VCaP (cell line): ENCODE measurements around the gene PRDM16.
A peak's percentile ranks its signal among the peaks of the same experiment; 100 is the strongest.

Experiments
- H3K27ac ChIP-seq: fragments of 450-650 bp; 2 replicates; pipeline ENCODE4 v1.5.1; 2017
- TF ChIP-seq, protein P1 (sequence below): fragments of 450-650 bp; conservative IDR thresholded peaks from 2 replicates; pipeline ENCODE4 v1.5.1; 2017; ENCODE audit warnings: mild to moderate bottlenecking, moderate library complexity

PRDM16 gene

DNA sequence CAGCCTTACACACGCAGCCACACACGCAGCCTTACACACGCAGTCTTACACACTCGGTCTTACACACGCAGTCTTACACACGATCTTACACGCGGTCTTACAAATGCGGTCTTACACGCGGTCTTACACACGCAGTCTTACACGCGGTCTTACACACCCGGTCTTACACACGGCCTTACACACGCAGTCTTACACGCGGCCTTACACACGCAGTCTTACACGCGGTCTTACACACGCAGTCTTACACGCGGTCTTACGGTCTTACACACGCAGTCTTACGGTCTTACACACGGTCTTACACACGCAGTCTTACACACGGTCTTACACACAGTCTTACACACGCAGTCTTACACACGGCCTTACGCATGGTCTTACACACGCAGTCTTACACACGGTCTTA, 111.9 kb downstream of the PRDM16 start:
- H3K27ac ChIP-seq, result no peak overlapping the region
- TF ChIP-seq, protein P1, sequence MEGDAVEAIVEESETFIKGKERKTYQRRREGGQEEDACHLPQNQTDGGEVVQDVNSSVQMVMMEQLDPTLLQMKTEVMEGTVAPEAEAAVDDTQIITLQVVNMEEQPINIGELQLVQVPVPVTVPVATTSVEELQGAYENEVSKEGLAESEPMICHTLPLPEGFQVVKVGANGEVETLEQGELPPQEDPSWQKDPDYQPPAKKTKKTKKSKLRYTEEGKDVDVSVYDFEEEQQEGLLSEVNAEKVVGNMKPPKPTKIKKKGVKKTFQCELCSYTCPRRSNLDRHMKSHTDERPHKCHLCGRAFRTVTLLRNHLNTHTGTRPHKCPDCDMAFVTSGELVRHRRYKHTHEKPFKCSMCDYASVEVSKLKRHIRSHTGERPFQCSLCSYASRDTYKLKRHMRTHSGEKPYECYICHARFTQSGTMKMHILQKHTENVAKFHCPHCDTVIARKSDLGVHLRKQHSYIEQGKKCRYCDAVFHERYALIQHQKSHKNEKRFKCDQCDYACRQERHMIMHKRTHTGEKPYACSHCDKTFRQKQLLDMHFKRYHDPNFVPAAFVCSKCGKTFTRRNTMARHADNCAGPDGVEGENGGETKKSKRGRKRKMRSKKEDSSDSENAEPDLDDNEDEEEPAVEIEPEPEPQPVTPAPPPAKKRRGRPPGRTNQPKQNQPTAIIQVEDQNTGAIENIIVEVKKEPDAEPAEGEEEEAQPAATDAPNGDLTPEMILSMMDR, result no peak

DNA sequence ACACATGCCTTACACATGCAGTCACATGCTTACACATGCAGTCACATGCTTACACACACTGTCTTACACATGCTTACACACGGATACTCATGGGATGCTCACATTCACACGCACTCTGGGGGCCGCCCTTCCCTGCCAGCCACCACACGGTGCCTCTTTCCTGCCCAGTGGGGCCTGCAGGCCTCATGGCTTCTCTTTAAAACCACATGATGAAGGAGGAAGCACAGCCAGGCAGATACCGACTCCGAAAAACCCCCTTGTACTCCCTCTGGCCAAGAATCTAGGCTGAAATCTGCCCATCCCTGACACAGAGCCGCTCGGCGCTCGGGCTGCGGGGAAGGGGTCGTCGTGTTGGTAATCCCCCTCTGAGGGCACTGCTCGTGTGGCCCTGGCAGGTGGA, 113.0 kb downstream of the PRDM16 start:
- TF ChIP-seq, protein P1, result no peak
- no peak overlapping the region for H3K27ac ChIP-seq

DNA sequence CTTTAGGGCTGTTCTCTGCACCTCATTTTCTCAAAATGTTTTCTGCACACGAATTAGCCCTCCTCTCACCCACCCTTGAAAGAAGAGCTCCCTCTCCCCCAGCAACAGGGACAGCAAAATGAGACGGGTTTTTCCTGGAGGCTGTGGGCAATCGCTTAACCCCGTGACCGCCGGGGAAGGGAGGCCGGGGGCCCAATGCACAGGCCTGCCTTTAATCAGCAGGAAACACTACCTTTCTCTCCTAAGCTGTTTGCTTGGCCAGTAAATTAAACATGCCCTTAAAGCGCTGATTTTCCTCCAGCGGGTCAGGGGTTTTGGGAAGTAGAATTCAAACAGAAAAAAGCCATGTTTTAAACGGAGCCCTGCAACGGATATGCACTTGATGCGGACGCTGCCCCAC, 114.4 kb downstream of the PRDM16 start:
- H3K27ac ChIP-seq, result no peak overlapping the region
- TF ChIP-seq, protein P1, result no peak

DNA sequence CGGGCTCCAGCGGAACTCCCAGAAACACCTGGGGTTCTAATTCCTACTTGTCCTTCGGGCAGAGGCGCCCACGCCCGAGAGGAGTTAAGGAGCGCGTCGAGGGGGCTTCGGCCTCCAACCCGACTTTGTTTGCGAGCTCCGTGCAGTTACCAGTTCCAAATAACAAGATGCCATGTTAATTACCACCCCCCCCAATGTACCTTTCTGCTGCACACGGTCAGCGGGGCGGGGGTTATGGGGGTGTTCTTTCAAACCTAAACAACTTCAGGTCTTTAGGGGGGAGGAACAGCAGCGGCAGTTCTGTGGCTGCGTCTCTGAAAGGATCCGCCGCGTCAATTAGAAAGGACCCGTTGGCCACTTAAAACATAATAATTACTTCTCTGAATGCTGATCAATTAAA, 114.8 kb downstream of the PRDM16 start:
- TF ChIP-seq, protein P1, result no peak
- H3K27ac ChIP-seq, result no peak overlapping the region

DNA sequence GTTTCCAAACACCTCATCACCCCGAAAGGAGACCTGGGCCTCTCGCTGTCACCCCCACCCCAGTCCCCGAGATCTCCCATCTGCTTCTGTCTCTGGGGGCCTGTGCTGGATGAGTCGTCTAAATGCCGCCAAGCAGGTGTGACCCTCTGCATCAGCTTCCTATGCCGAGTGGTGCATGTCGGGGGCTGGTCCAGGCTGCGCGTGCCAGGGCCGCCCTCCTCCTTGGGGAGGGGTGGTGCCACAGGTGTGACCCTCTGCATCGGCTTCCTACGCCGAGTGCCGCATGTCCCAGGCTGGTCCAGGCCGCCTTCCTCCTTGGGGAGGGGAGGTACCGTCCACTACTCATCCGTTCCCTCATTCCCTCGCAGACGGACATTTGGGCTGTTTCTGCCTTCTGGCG, 115.7 kb downstream of the PRDM16 start:
- no peak overlapping the region for H3K27ac ChIP-seq
- TF ChIP-seq, protein P1, result no peak

DNA sequence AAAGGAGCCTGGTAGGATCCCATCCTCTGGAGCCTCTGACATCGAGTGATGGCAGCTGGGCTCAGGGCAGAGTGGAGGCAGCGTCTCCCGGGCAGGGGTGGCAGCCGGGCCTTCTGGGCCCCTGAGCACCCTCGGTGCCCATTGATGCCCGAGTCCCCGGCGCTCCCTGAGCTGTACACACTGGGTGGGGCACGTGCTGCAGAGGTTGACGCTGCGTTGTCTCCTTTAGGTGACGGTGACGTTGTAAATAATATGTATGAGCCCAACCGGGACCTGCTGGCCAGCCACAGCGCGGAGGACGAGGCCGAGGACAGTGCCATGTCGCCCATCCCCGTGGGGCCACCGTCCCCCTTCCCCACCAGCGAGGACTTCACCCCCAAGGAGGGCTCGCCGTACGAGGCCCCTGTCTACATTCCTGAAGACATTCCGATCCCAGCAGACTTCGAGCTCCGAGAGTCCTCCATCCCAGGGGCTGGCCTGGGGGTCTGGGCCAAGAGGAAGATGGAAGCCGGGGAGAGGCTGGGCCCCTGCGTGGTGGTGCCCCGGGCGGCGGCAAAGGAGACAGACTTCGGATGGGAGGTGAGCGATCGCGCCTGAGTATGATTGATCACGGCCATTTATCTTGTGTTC, 117.0 kb downstream of the PRDM16 start:
- TF ChIP-seq, protein P1, result no peak

DNA sequence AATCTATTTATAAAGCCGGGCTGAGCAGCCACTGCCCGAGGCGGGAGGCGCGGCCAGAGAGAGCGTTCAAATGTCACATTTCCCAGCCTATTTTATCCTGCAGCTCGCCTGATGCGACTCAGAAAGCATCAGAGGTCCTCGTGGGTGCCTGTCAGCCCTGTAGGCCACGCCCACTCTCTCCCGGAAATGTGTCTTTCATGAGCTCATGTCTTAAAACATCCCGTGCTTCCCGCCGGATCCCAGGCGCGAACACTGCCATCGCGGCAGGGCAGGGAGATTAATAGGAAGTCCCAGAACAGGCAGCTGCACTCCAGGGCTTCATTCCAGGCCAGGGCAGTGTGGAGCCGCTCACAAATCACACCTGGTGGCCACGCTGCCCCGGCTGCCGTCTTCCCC, 117.5 kb downstream of the PRDM16 start:
- TF ChIP-seq, protein P1, result no peak
- peak overlapping the region; percentile 46; the same call in 1 of the 2 replicates for H3K27ac ChIP-seq

More for the DNA sequence above, 117.0 kb downstream of the PRDM16 start:
- H3K27ac ChIP-seq, result peak overlapping the region; percentile 46; the same call in 1 of the 2 replicates
